H9 (cell line): ENCODE results near the gene FAM193B. TPM values are rescaled to one million over a fixed set of nuclear protein-coding genes. Genes with fewer than 3 reads are reported as not detected.
A peak's percentile ranks its signal among the peaks of the same experiment; 100 is the strongest.

Experiments
- DNase-seq: peaks from one replicate; pipeline ENCODE4 v3.0.0-alpha.2; 2017
- H2AFZ ChIP-seq: one replicate; pipeline ENCODE4 v1.6.1; 2013; ENCODE audit warnings: mild to moderate bottlenecking, low read length, control low read depth, moderate library complexity
- H2AK5ac ChIP-seq: 2 replicates; pipeline ENCODE4 v1.6.1; 2013; ENCODE audit warnings: low read length, control low read depth, mixed read lengths; ENCODE audit not compliant: insufficient read length
- H2BK120ac ChIP-seq: one replicate; pipeline ENCODE4 v1.6.1; 2013; ENCODE audit warnings: low read depth, mild to moderate bottlenecking, low read length, control low read depth, inconsistent platforms; ENCODE audit not compliant: poor library complexity, severe bottlenecking
- H2BK12ac ChIP-seq: 2 replicates; pipeline ENCODE4 v1.6.1; 2013; ENCODE audit warnings: low read length, control low read depth, mixed read lengths, low read depth; ENCODE audit not compliant: insufficient read length
- H2BK15ac ChIP-seq: 2 replicates; pipeline ENCODE4 v1.6.1; 2013; ENCODE audit warnings: low read depth, low read length, control low read depth
- H2BK20ac ChIP-seq: one replicate; pipeline ENCODE4 v1.6.1; 2013; ENCODE audit warnings: low read depth, mild to moderate bottlenecking, low read length, control low read depth, inconsistent platforms; ENCODE audit not compliant: poor library complexity, severe bottlenecking
- H2BK5ac ChIP-seq: 2 replicates; pipeline ENCODE4 v1.6.1; 2013; ENCODE audit warnings: low read length, control low read depth, mixed read lengths; ENCODE audit not compliant: insufficient read length
- H3K14ac ChIP-seq: 2 replicates; pipeline ENCODE4 v1.6.1; 2013; ENCODE audit warnings: low read length, control low read depth; ENCODE audit not compliant: insufficient read depth
- H3K18ac ChIP-seq: 2 replicates; pipeline ENCODE4 v1.6.1; 2013; ENCODE audit warnings: low read depth, mild to moderate bottlenecking, mixed read lengths, low read length, control low read depth; ENCODE audit not compliant: insufficient read length
- H3K23ac ChIP-seq: 2 replicates; pipeline ENCODE4 v1.6.1; 2013; ENCODE audit warnings: low read length, control low read depth, mixed read lengths, low read depth; ENCODE audit not compliant: insufficient read length
- H3K23me2 ChIP-seq: 2 replicates; pipeline ENCODE4 v1.6.1; 2013; ENCODE audit warnings: low read depth, mild to moderate bottlenecking, mixed read lengths, low read length, control low read depth; ENCODE audit not compliant: insufficient read length, poor library complexity, severe bottlenecking
- H3K27ac ChIP-seq: 2 replicates; pipeline ENCODE4 v1.5.1; 2013; ENCODE audit warnings: low read length, control low read depth, mixed read lengths, low read depth; ENCODE audit not compliant: insufficient read length
- H3K27me3 ChIP-seq: 2 replicates; pipeline ENCODE4 v1.6.1; 2013; ENCODE audit warnings: low read length, control low read depth, inconsistent platforms; ENCODE audit not compliant: insufficient read depth
- H3K4ac ChIP-seq: 2 replicates; pipeline ENCODE4 v1.6.1; 2013; ENCODE audit warnings: low read depth, mild to moderate bottlenecking, control low read depth, inconsistent platforms, low read length, moderate library complexity
- H3K4me1 ChIP-seq: 2 replicates; pipeline ENCODE4 v1.6.1; 2013; ENCODE audit warnings: low read length, control low read depth, inconsistent platforms; ENCODE audit not compliant: insufficient read depth
- H3K4me2 ChIP-seq: 2 replicates; pipeline ENCODE4 v1.6.1; 2013; ENCODE audit warnings: low read length, control low read depth, mixed read lengths; ENCODE audit not compliant: insufficient read length, insufficient read depth
- H3K56ac ChIP-seq: 2 replicates; pipeline ENCODE4 v1.6.1; 2013; ENCODE audit warnings: low read depth, mild to moderate bottlenecking, mixed read lengths, low read length, control low read depth; ENCODE audit not compliant: insufficient read length
- H3K79me1 ChIP-seq: 2 replicates; pipeline ENCODE4 v1.6.1; 2013; ENCODE audit warnings: low read depth, mild to moderate bottlenecking, moderate library complexity, low read length, control low read depth, inconsistent platforms; ENCODE audit not compliant: insufficient read depth, poor library complexity, severe bottlenecking
- H3K79me2 ChIP-seq: 2 replicates; pipeline ENCODE4 v1.6.1; 2013; ENCODE audit warnings: low read length, control low read depth, inconsistent platforms; ENCODE audit not compliant: insufficient read depth
- H3K9ac ChIP-seq: 2 replicates; pipeline ENCODE4 v1.6.1; 2013; ENCODE audit warnings: low read length, control low read depth, mixed read lengths; ENCODE audit not compliant: insufficient read length; ENCODE audit errors: extremely low read depth
- H3K9me3 ChIP-seq: one replicate; pipeline ENCODE4 v1.6.1; 2013; ENCODE audit warnings: low read depth, low read length, inconsistent platforms; ENCODE audit not compliant: control insufficient read depth
- H3T11ph ChIP-seq: one replicate; pipeline ENCODE4 v1.6.1; 2013; ENCODE audit warnings: mild to moderate bottlenecking, low read length, control low read depth, inconsistent platforms
- H4K20me1 ChIP-seq: one replicate; pipeline ENCODE4 v1.6.1; 2013; ENCODE audit not compliant: control insufficient read depth, insufficient read length, insufficient read depth
- H4K5ac ChIP-seq: 2 replicates; pipeline ENCODE4 v1.6.1; 2013; ENCODE audit warnings: low read depth, mild to moderate bottlenecking, mixed read lengths, low read length, control low read depth; ENCODE audit not compliant: insufficient read length
- H4K8ac ChIP-seq: replicated peaks from 2 replicates; pipeline ENCODE4 v1.6.1; 2013; ENCODE audit warnings: low read length, control low read depth, mixed read lengths, low read depth; ENCODE audit not compliant: insufficient read length
- H4K91ac ChIP-seq: 2 replicates; pipeline ENCODE4 v1.6.1; 2013; ENCODE audit warnings: low read depth, mild to moderate bottlenecking, moderate library complexity, mixed read lengths, low read length, control low read depth; ENCODE audit not compliant: insufficient read length
- H3K27ac Mint-ChIP-seq, 3 experiments: 2 replicates in 2 of 3; 3 replicates in 1 of 3; pipeline ENCODE4 v1.8.0; 2020 to 2021; ENCODE audit warnings: mixed read lengths in 3 of 3, mild to moderate bottlenecking in 1 of 3, moderate library complexity in 1 of 3
- H3K27me3 Mint-ChIP-seq: 2 replicates; pipeline ENCODE4 v1.8.0; 2021; ENCODE audit warnings: low read depth, mild to moderate bottlenecking, moderate library complexity, mixed read lengths
- H3K36me3 Mint-ChIP-seq, 3 experiments: 2 replicates in 2 of 3; 3 replicates in 1 of 3; pipeline ENCODE4 v1.8.0; 2020 to 2021; ENCODE audit warnings: low read depth in 3 of 3, mixed read lengths in 3 of 3; ENCODE audit not compliant: insufficient read depth in 1 of 3
- H3K4me1 Mint-ChIP-seq, 2 experiments: 2 replicates each; pipeline ENCODE4 v1.8.0; 2020; ENCODE audit warnings: mixed read lengths in 2 of 2
- H3K4me3 Mint-ChIP-seq, 2 experiments: 2 replicates in 1 of 2; 3 replicates in 1 of 2; pipeline ENCODE4 v1.8.0; 2020 to 2021; ENCODE audit warnings: mild to moderate bottlenecking in 2 of 2, mixed read lengths in 2 of 2, moderate library complexity in 1 of 2
- H3K9me3 Mint-ChIP-seq, 2 experiments: 2 replicates in 1 of 2; 3 replicates in 1 of 2; pipeline ENCODE4 v1.8.0; 2020; ENCODE audit warnings: mild to moderate bottlenecking in 2 of 2, mixed read lengths in 2 of 2, moderate library complexity in 1 of 2
- CTCF ChIP-seq: fragments of 200-600 bp; sonication (generic); conservative IDR thresholded peaks from 3 replicates; pipeline ENCODE4 v1.8.0; 2021; ENCODE audit warnings: antibody characterized with exemption, mild to moderate bottlenecking
- WGBS: extraction: QIAGEN DNeasy Blood & Tissue Kit; methylation state at CpG from one replicate; pipeline ENCODE4 v1.1.7; 2013; ENCODE audit warnings: missing lambda C conversion rate, low lambda C conversion rate, mixed read lengths; ENCODE audit not compliant: insufficient read length; ENCODE audit errors: extremely low coverage; 5-methylcytosine and 5-hydroxymethylcytosine counted together
- total RNA-seq: library from RNA; stranded (reverse); gene quantifications from 2 replicates; pipeline ENCODE4 v1.2.1, GENCODE V29; 2021

Gene FAM193B
- total RNA-seq, 1 experiment from 2014 or later: 71.5 TPM

DNA sequence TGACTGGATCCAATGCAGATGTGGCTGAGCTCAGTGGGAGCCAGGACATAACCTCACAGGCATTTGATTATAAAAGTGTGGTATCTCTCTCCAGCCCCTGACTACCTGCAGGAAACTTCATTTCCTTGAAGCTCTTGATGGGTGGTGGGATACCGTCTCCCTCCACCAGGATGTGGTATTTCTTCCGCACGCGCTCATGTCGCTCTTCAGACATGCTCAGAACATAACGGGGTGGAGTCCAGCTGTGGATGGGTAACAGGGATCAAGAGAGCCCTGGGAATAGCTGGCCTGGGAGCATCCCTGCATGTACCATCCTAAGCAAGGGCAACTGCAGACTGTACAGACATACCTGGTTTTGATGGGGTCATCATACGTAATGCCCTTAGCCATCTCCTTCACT is 38.8 kb downstream of the FAM193B start:
- H3K27me3 Mint-ChIP-seq: peaks cover 3% of the 10 kb centered on the region; the same call in 1 of the 2 replicates
- Histone ChIP-seq H3T11ph (no peak overlapping the region), H3K4me2 (peak overlapping the region; percentile 84), H2BK5ac (no peak overlapping the region), H3K79me2 (peaks cover 5% of the 10 kb centered on the region; the same call in 1 of the 2 replicates), H4K91ac (no peak overlapping the region), H2BK15ac (no peak overlapping the region), H4K8ac (no peak overlapping the region), H3K18ac (no peak overlapping the region), H3K9ac (peak overlapping the region; percentile 90), H3K14ac (no peak overlapping the region), H2BK120ac (no peak overlapping the region), H2BK20ac (no peak overlapping the region), H4K20me1 (no peaks in the 10 kb centered on the region), H3K27ac (no peak overlapping the region), H2BK12ac (no peak overlapping the region), H4K5ac (no peak overlapping the region), H2AFZ (no peak overlapping the region), H2AK5ac (no peak overlapping the region), H3K79me1 (peaks cover 6% of the 10 kb centered on the region), H3K23ac (no peak overlapping the region), H3K9me3 (no peaks in the 10 kb centered on the region), H3K23me2 (peaks cover 4% of the 10 kb centered on the region), H3K4ac (no peak overlapping the region), H3K27me3 (no peaks in the 10 kb centered on the region), H3K56ac (no peak overlapping the region), H3K4me1 (no peaks in the 10 kb centered on the region)
- TF ChIP-seq CTCF: no peak
- 0 out of 5 replicates have a peak, but pooled peaks cover 0 to 3% of the 10 kb centered on the region in 2 experiments for H3K9me3 Mint-ChIP-seq
- DNase-seq: no peak
- peak overlapping the region; percentile 93 to 96 for H3K4me3 Mint-ChIP-seq
- H3K27ac Mint-ChIP-seq: no peak overlapping the region
- no CpG with 5 or more reads among the region's 7 CpGs for WGBS
- H3K36me3 Mint-ChIP-seq: peaks cover 49 to 77% (median 73%) of the 10 kb centered on the region in 3 experiments
- peaks cover 16 to 21% of the 10 kb centered on the region in 2 experiments for H3K4me1 Mint-ChIP-seq
